Measurements from ENCODE around the gene RHPN2.
"Not testable (repeated sequence)": the region's sequence is repeated elsewhere in the genome, so short reads cannot be mapped to it uniquely, and the experiment has no call there.

RHPN2 gene

DNA sequence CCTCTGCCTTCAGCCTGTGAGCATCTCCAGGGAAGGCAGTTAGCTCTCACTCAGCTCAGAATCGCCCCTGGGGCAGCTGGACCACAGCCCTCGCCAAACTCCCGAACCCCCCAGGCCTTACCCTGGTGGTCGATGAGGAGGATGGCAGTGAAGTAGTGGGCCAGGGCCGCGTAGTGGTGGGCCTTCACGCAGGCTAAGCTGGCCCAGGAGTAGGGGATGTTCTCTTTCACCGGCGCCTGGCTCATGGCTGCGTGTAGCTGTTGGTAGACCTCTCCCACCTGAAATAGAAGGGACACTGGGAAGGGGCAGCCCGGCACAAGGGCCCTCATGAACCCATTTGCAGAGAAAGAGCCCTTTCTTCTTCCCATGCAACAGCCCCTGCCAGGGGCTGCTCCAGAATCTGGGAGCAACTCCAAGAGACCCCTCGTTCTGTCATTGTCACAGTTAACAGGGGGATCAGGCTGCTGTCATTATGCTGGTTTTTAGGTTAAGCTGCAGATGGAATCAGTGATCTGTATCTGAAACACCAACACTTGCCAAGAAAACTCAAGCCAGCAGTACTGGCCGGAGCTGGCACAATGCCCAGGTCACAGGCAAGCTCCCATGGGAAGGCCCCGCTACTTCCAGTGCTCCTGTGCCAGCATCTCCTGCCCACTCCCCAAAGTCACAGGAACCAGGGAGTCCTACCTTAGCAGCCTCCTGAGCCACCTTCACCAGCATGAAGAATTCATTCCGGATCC, 62.4 kb downstream of the RHPN2 start:
- H3K36me3 Mint-ChIP-seq (ENCODE audit: insufficient read depth); DNase-seq (ENCODE audit: low spot score in 2 of 2); H3K9me3 Mint-ChIP-seq; H3K4me3 Mint-ChIP-seq; H3K27ac Mint-ChIP-seq (ENCODE audit: low read depth); ATAC-seq (replicated peaks; ENCODE audit: extremely low read depth, poor library complexity, severe bottlenecking); H3K4me1 Mint-ChIP-seq: not testable (repeated sequence)
- peaks cover 14% of the 10 kb centered on the region for H3K27me3 Mint-ChIP-seq

DNA sequence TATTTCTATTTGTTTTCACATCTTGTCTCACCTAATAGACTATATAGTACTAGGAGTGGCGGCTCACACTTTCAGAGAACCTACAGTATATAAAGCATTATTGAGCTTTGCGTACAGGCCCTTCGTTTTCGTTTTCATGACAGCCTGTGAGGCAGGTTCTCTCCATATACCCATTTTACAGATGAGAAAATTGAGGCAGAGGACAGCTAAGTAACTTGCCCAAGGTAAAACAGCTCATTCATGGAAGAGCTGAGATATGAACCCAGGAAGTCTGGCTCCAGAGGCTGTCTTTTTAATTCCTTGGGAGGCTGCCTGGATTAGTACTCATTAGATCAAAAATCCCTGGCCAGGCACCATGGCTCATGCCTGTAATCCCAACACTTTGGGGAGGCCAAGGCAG, 63.8 kb downstream of the RHPN2 start:
- Mint-ChIP-seq H3K27me3 (peaks cover 20% of the 10 kb centered on the region), H3K36me3 (ENCODE audit: insufficient read depth) (no peaks in the 10 kb centered on the region), H3K4me1 (peaks cover 7% of the 10 kb centered on the region), H3K27ac (ENCODE audit: low read depth) (peak overlapping the region; percentile 9), H3K4me3 (no peak overlapping the region), H3K9me3 (no peaks in the 10 kb centered on the region)
- DNase-seq (ENCODE audit: low spot score in 2 of 2) = no peak
- no peak for ATAC-seq (replicated peaks; ENCODE audit: extremely low read depth, poor library complexity, severe bottlenecking)

DNA sequence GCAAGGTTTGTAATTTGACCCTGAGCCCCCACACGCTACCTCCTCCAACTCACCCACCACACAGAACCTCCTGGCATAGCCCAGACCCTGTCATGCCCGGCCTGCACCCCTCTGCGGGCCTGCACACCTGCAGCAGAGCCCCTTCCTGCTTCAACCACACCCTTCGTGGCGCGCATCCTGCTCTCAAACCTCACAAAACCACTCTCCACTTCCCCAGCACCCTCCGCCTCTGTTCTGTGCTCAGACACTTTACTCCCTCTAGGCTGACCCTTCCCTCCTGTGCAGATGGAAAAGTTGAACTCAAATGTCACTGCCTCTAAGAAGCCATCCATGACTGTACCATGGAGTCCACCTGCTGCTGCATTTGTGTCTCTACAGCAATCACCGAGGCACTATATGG, 64.2 kb downstream of the RHPN2 start:
- Mint-ChIP-seq H3K4me1 (peaks cover 7% of the 10 kb centered on the region), H3K27me3 (peaks cover 18% of the 10 kb centered on the region), H3K27ac (ENCODE audit: low read depth) (peak overlapping the region; percentile 9), H3K4me3 (no peak overlapping the region), H3K36me3 (ENCODE audit: insufficient read depth) (no peaks in the 10 kb centered on the region), H3K9me3 (no peaks in the 10 kb centered on the region)
- no peak for ATAC-seq (replicated peaks; ENCODE audit: extremely low read depth, poor library complexity, severe bottlenecking)
- no peak for DNase-seq (ENCODE audit: low spot score in 2 of 2)

DNA sequence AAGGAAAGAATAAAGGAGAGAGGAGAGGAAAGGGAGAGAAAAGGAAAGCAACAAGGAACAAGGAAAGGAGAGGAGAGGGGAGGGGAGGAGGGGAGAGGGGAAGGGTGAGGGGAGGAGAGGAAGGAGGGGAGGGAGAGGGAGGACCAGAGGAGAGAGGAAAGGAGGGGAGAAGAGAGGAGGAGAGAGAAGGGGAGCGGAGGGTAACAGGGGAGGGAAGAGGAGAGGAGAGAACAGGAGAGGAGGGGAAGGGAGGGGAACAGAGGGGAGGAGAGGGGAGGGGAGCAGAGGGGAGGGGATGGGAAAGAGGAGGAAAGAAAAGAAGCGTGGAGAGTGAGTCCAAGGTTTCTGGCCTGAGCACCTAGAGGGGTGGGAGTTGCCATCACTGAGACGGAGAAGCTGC, 66.0 kb downstream of the RHPN2 start:
- H3K4me1 Mint-ChIP-seq = peaks cover 7% of the 10 kb centered on the region
- no peak overlapping the region for H3K4me3 Mint-ChIP-seq
- ATAC-seq (replicated peaks; ENCODE audit: extremely low read depth, poor library complexity, severe bottlenecking) (no peak), DNase-seq (ENCODE audit: low spot score in 2 of 2) (no peak)
- H3K36me3 Mint-ChIP-seq (ENCODE audit: insufficient read depth) = no peaks in the 10 kb centered on the region
- H3K27me3 Mint-ChIP-seq = peaks cover 11% of the 10 kb centered on the region
- H3K27ac Mint-ChIP-seq (ENCODE audit: low read depth) = no peak overlapping the region
- H3K9me3 Mint-ChIP-seq = no peaks in the 10 kb centered on the region

DNA sequence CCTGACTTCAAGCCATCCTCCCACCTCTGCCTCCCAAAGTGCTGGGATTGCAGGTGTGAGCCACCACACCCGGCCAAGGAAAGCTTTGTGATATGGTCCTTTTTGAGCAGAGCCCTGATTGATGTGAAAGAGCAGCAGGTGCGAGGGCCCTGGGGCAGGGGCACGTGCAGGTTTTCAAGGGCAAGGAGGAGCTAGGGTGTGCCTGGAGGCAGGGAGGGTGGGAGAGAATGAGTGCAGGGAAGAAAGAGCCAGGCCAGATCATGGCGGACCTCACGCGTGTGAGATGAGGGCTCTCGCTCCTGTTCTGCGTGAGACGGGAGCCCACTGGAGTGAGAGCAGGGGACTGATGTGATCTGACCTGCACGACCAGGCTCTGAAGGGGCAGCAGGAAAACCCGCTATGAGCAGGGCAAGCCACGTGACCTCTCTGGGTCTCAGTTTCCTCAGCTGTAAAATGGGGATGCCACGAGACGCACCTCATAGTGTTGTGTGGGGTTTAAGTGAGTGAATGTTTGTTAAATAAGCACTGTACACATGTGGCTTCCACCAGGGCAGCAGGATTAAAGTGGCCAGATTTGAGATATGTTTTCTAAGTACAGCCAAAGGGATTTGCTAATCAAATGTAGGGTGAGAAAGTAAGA, 66.9 kb downstream of the RHPN2 start:
- H3K9me3 Mint-ChIP-seq = no peaks in the 10 kb centered on the region
- H3K27ac Mint-ChIP-seq (ENCODE audit: low read depth) = no peak overlapping the region
- no peak overlapping the region for H3K4me3 Mint-ChIP-seq
- peaks cover 7% of the 10 kb centered on the region for H3K4me1 Mint-ChIP-seq
- ATAC-seq (replicated peaks; ENCODE audit: extremely low read depth, poor library complexity, severe bottlenecking) (no peak), DNase-seq (ENCODE audit: low spot score in 2 of 2) (no peak)
- H3K27me3 Mint-ChIP-seq = peaks cover 11% of the 10 kb centered on the region
- H3K36me3 Mint-ChIP-seq (ENCODE audit: insufficient read depth) = no peaks in the 10 kb centered on the region

DNA sequence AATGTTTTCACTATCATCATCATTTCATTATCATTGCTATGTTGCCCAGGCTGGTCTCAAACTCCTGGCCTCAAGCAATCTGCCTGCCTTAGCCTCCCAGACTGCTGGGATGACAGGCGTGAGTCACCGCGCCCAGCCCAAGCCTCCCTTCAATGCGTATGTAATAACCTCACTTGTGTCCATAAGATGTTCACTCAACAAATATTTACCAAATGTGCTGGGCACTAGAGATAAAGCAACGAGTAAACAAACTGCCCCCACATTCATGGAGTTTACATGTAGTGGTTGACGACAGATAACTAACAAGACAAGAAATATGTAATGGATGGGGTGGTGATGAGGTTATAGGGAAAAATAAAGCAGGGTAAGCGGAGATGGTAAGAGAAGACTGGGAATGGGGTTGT, 67.6 kb downstream of the RHPN2 start:
- H3K9me3 Mint-ChIP-seq; H3K4me1 Mint-ChIP-seq; ATAC-seq (replicated peaks; ENCODE audit: extremely low read depth, poor library complexity, severe bottlenecking); H3K36me3 Mint-ChIP-seq (ENCODE audit: insufficient read depth); DNase-seq (ENCODE audit: low spot score in 2 of 2); H3K4me3 Mint-ChIP-seq; H3K27ac Mint-ChIP-seq (ENCODE audit: low read depth): not testable (repeated sequence)
- H3K27me3 Mint-ChIP-seq = peaks cover 11% of the 10 kb centered on the region

DNA sequence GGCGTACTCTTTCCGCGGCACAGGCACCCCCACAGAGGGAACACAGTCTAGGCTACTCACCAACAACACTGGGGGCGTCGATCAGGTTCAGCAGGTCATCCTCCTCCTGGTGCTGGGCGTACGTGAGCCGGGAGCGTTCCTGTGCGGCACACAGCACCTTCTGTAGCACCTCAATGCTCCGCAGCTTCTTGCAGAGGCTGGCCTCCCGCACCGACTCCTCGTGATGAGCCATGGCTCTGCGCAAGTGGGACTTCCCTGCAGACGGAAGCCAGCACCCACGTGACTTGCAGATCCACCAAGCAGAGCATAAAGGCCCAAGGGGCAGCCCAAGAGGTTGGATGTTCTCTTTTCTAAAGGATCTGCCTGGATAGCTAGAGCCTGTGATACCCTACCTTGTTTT, 68.7 kb downstream of the RHPN2 start:
- DNase-seq (ENCODE audit: low spot score in 2 of 2); H3K4me3 Mint-ChIP-seq; H3K9me3 Mint-ChIP-seq; ATAC-seq (replicated peaks; ENCODE audit: extremely low read depth, poor library complexity, severe bottlenecking); H3K4me1 Mint-ChIP-seq; H3K36me3 Mint-ChIP-seq (ENCODE audit: insufficient read depth); H3K27ac Mint-ChIP-seq (ENCODE audit: low read depth): not testable (repeated sequence)
- peaks cover 11% of the 10 kb centered on the region for H3K27me3 Mint-ChIP-seq

DNA sequence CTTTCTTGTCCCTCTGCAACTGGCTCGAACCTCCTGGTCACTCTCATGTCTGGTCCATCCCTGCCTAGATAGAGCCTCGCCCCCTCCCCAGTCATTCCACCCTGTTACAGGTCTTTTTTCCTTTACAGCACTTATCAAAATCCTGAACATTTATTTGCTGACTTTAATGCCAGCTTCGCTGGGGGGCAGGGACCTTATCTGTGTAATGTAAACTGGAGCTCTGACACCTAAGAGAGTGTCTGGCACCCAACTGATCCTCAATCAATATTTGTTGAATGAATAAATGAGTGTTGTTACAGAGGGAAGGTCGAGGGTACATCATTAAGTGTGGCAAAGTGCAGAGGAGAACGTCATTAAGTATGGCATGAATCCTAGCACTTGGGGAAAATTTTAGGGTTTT, 76.0 kb downstream of the RHPN2 start:
- no peak overlapping the region for H3K4me3 Mint-ChIP-seq
- no peaks in the 10 kb centered on the region for H3K36me3 Mint-ChIP-seq (ENCODE audit: insufficient read depth)
- DNase-seq (ENCODE audit: low spot score in 2 of 2) = no peak
- H3K27ac Mint-ChIP-seq (ENCODE audit: low read depth) = no peak overlapping the region
- no peak for ATAC-seq (replicated peaks; ENCODE audit: extremely low read depth, poor library complexity, severe bottlenecking)
- no peaks in the 10 kb centered on the region for H3K4me1 Mint-ChIP-seq
- no peaks in the 10 kb centered on the region for H3K27me3 Mint-ChIP-seq
- H3K9me3 Mint-ChIP-seq = no peaks in the 10 kb centered on the region

DNA sequence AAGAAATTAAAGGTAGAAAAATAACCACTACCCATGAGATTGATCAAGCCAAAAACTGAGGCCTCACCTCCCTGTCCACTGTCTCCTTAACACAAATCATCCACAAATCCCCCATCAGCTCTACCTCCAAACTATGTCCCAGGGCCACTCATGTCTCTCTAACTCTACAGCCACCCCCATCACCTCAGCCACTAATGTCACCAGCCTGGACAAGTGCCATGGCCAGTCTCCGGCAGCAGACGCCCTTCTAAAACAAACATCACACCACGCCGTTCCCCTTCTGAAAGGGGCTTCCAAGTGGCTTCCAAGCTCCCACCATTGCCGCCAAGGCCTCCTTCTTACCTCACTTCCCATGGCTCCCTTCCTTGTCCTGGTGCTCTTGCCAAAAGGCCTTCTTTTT, 76.4 kb downstream of the RHPN2 start:
- not testable (repeated sequence) for H3K36me3 Mint-ChIP-seq (ENCODE audit: insufficient read depth); H3K9me3 Mint-ChIP-seq; H3K4me1 Mint-ChIP-seq; DNase-seq (ENCODE audit: low spot score in 2 of 2); ATAC-seq (replicated peaks; ENCODE audit: extremely low read depth, poor library complexity, severe bottlenecking); H3K4me3 Mint-ChIP-seq; H3K27me3 Mint-ChIP-seq; H3K27ac Mint-ChIP-seq (ENCODE audit: low read depth)

DNA sequence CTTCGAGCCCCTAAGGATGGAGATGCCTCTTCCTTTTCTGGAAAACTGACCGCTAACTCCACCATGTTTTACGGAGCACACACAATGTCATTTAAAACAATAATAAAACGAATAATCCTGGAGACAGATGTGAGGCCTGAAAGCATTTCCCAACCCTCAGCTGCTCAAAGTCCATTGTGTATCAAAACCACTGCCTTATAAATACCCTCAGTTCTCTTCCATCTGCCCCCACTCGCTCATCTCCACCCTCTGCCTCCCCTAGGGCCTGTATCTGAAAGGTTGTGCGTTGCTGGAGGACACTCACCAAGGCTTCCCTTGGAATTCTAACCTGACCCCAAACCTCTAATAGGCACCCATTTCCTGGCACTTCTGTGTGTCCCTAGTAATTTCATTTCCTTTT, 82.2 kb downstream of the RHPN2 start:
- not testable (repeated sequence) for H3K27me3 Mint-ChIP-seq; H3K4me3 Mint-ChIP-seq; H3K4me1 Mint-ChIP-seq; H3K27ac Mint-ChIP-seq (ENCODE audit: low read depth); DNase-seq (ENCODE audit: low spot score in 2 of 2); H3K36me3 Mint-ChIP-seq (ENCODE audit: insufficient read depth); H3K9me3 Mint-ChIP-seq; ATAC-seq (replicated peaks; ENCODE audit: extremely low read depth, poor library complexity, severe bottlenecking)

DNA sequence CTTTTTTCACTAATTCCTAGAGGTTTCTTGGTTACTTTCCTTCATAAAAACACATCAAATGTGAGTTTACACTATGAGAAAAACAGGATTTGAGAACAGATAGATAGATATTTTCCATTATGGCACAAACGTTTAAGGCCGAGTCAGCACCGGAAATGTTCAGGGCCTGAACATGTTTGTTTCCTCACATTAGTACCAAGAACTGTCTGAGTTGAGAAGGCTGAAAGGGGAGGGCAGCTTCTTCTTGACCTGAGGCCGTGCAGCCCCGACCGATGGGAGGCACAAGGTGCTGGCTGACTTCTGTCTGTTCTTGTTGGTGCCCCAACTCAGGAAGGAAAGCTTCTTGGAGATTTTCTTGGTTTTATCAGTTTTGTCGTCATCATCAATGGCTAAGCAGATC, 84.9 kb downstream of the RHPN2 start:
- not testable (repeated sequence) for ATAC-seq (replicated peaks; ENCODE audit: extremely low read depth, poor library complexity, severe bottlenecking); H3K4me1 Mint-ChIP-seq; H3K27ac Mint-ChIP-seq (ENCODE audit: low read depth); H3K27me3 Mint-ChIP-seq; DNase-seq (ENCODE audit: low spot score in 2 of 2); H3K9me3 Mint-ChIP-seq; H3K36me3 Mint-ChIP-seq (ENCODE audit: insufficient read depth); H3K4me3 Mint-ChIP-seq

DNA sequence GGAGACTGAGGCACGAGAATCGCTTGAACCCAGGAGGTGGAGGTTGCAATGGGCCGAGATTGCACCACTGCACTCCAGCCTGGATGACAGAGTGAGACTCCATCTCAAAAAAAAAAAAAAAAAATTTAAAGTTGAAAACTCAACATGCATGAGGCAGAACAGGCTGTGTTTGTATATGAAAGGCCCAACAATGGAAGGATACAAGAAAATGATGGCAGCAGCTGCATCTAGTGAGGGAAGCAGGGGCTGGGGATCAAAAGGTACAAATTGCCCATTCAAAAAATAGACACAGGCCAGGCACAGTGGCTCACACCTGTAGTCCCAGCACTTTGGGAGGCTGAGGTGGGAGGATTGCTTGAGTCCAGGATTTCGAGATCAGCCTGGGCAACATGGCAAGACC, 86.9 kb downstream of the RHPN2 start:
- H3K27me3 Mint-ChIP-seq; H3K9me3 Mint-ChIP-seq; DNase-seq (ENCODE audit: low spot score in 2 of 2); H3K27ac Mint-ChIP-seq (ENCODE audit: low read depth); H3K4me3 Mint-ChIP-seq; H3K36me3 Mint-ChIP-seq (ENCODE audit: insufficient read depth); ATAC-seq (replicated peaks; ENCODE audit: extremely low read depth, poor library complexity, severe bottlenecking); H3K4me1 Mint-ChIP-seq: not testable (repeated sequence)

DNA sequence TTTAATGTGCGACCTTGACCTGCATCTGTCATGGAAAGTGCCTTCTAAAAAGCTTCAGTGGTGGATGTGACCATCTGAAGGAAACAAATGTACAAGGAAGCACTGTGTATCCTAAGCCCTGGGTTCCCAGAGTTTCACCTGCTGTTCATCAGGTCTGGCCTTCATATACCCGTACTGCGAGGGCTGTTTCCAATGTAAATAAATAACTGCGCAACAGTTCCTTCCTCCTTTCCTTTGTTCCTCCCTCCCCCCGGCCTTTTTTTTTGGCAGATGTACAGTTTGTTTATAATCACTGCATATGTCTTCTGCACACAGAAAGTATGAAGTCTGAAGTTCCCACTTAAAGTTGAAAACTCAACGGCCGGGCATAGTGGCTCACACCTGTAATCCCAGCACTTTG, 87.4 kb downstream of the RHPN2 start:
- H3K4me3 Mint-ChIP-seq = no peak overlapping the region
- H3K9me3 Mint-ChIP-seq = no peaks in the 10 kb centered on the region
- DNase-seq (ENCODE audit: low spot score in 2 of 2) = no peak
- H3K27me3 Mint-ChIP-seq = no peaks in the 10 kb centered on the region
- peaks cover 1% of the 10 kb centered on the region for H3K36me3 Mint-ChIP-seq (ENCODE audit: insufficient read depth)
- no peak for ATAC-seq (replicated peaks; ENCODE audit: extremely low read depth, poor library complexity, severe bottlenecking)
- peaks cover 1% of the 10 kb centered on the region for H3K4me1 Mint-ChIP-seq
- no peak overlapping the region for H3K27ac Mint-ChIP-seq (ENCODE audit: low read depth)

Measured in central memory CD8-positive, alpha-beta T cell (primary cell).